Esophagus squamous epithelium (tissue), 5 donors: Measurements from ENCODE around the gene FYN. TPM values are rescaled to one million over a fixed set of nuclear protein-coding genes. Genes with fewer than 3 reads are reported as not detected.

Experiments
- DNase-seq: peaks from one replicate; lab custom pipeline; 2025; lab: John Stamatoyannopoulos, UW
- H3K27ac ChIP-seq, 4 donors: fragments of 200-600 bp; sonication (generic); one replicate each; pipeline ENCODE4 v1.5.1; 2016 to 2019; ENCODE audit warnings: mild to moderate bottlenecking in 1 of 4
- H3K27me3 ChIP-seq, 4 donors: fragments of 200-600 bp; sonication (generic); 1 replicate in 3 of 4; 2 replicates in 1 of 4; pipeline versions ENCODE4 v1.5.1 to v1.6.0; 2017 to 2021; ENCODE audit warnings: antibody characterized with exemption in 1 of 4
- H3K36me3 ChIP-seq, 3 donors: fragments of 200-600 bp; sonication (generic); one replicate each; pipeline ENCODE4 v1.5.1; 2016 to 2019
- H3K4me1 ChIP-seq, 3 donors: fragments of 200-600 bp; sonication (generic); one replicate each; pipeline ENCODE4 v1.5.1; 2017 to 2019
- H3K4me3 ChIP-seq, 4 donors: fragments of 200-600 bp; sonication (generic); 1 replicate in 3 of 4; 2 replicates in 1 of 4; pipeline ENCODE4 v1.5.1; 2016 to 2019; ENCODE audit warnings: mild to moderate bottlenecking in 2 of 4, moderate library complexity in 1 of 4
- H3K9me3 ChIP-seq, 3 donors: fragments of 200-600 bp; sonication (generic); one replicate each; pipeline ENCODE4 v1.5.1; 2016 to 2019
- POLR2A ChIP-seq, 4 donors: fragments of 450-650 bp; IDR thresholded peaks; one replicate each; pipeline ENCODE4 v1.6.1; 2017; ENCODE audit warnings: antibody characterized with exemption in 4 of 4, mild to moderate bottlenecking in 4 of 4, moderate library complexity in 3 of 4
- WGBS, 2 donors: methylation state at CpG; one replicate each; pipeline ENCODE4 v1.1.5; 2018; 5-methylcytosine and 5-hydroxymethylcytosine counted together
- intact Hi-C: fragments of 100-400 bp; cut with DNase I; formaldehyde crosslinking; loops from one replicate; pipeline ENCODE4 v1.15.0; 2022
- total RNA-seq, 4 donors: library from RNA; depleted of rRNA; stranded (reverse); fragments of >200 nt; gene quantifications; one replicate each; pipeline ENCODE4 v1.1.0, GENCODE V29; 2016
- TF ChIP-seq, protein P1 (sequence below), 6 experiments: fragments of 450-650 bp in 4 of 6; fragments of 200-600 bp in 2 of 6; sonication (generic) in 2 of 6; IDR thresholded peaks; one replicate each; pipeline ENCODE4 v1.5.1; 2016 to 2019; ENCODE audit warnings: antibody characterized with exemption in 6 of 6, mild to moderate bottlenecking in 4 of 6, moderate library complexity in 4 of 6
- donor health status: DM: yes; HTN: yes; CAD: no.

FYN gene
- total RNA-seq, 4 donors from 2014 or later: 11.8 to 54.6 (median 21.4) TPM

DNA sequence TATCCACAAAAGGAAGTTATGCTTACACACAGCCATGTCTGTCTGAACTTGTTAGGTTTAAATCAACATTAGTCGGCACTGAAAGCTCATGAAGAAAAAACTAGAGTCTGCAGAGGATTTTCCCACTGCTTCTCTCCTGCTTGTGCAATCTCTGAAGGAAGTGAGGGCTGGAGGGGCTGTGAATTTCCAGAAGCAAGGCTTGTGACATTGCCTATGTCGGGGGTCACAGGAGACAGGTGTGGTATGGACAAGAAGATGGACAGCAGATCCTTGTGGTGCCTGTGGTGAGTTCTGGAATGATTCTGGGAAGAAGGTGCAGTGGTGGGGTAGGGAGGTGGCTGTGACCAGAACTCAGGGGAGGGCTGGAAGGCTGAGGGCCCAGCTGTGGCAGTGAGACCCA, 183.3 kb downstream of the FYN start:
- no peak overlapping the region for H3K4me3 ChIP-seq
- peaks cover 0 to 60% (median 19%) of the 10 kb centered on the region in 3 donors for H3K4me1 ChIP-seq
- no peak overlapping the region for H3K27ac ChIP-seq
- no peaks in the 10 kb centered on the region for H3K9me3 ChIP-seq
- WGBS, 2 donors: 29 to 44% methylated on average over 2 of the region's 2 CpGs
- no peak for DNase-seq
- no peak for TF ChIP-seq POLR2A (IDR thresholded peaks at IDR 0.05)
- TF ChIP-seq, protein P1, sequence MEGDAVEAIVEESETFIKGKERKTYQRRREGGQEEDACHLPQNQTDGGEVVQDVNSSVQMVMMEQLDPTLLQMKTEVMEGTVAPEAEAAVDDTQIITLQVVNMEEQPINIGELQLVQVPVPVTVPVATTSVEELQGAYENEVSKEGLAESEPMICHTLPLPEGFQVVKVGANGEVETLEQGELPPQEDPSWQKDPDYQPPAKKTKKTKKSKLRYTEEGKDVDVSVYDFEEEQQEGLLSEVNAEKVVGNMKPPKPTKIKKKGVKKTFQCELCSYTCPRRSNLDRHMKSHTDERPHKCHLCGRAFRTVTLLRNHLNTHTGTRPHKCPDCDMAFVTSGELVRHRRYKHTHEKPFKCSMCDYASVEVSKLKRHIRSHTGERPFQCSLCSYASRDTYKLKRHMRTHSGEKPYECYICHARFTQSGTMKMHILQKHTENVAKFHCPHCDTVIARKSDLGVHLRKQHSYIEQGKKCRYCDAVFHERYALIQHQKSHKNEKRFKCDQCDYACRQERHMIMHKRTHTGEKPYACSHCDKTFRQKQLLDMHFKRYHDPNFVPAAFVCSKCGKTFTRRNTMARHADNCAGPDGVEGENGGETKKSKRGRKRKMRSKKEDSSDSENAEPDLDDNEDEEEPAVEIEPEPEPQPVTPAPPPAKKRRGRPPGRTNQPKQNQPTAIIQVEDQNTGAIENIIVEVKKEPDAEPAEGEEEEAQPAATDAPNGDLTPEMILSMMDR (IDR thresholded peaks at IDR 0.05): no peak
- H3K27me3 ChIP-seq: no peaks in the 10 kb centered on the region
- peaks cover 0 to 43% (median 3%) of the 10 kb centered on the region in 3 donors for H3K36me3 ChIP-seq
- intact Hi-C loops: no loop called here

DNA sequence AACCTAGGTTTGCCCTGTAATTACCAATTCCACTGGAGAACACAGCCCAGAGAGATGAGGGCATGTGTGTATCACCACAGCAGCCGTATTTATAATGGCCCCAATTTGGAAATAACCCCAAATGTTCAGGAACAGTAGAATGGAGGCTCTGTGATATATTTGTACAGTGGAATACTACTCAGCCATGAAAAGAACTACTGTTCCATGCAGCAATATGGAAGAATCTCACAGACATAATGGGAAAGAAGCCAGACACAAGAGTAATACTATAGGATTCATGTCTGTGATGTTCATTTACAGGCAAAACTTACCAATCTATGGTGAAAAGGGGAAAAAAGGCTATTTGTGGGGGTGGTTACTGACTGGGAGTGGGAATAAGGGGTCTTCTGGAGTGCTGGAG, 183.8 kb downstream of the FYN start:
- intact Hi-C loops: no loop called here
- no peak overlapping the region for H3K27ac ChIP-seq
- H3K36me3 ChIP-seq: peaks cover 0 to 41% (median 3%) of the 10 kb centered on the region in 3 donors
- no peaks in the 10 kb centered on the region for H3K27me3 ChIP-seq
- no peak for DNase-seq
- TF ChIP-seq POLR2A (IDR thresholded peaks at IDR 0.05): no peak
- TF ChIP-seq, protein P1 (IDR thresholded peaks at IDR 0.05): no peak
- WGBS, 2 donors: 82 to 83% methylated on average over 1 of the region's 1 CpG
- peaks cover 0 to 65% (median 24%) of the 10 kb centered on the region in 3 donors for H3K4me1 ChIP-seq
- H3K4me3 ChIP-seq: no peak overlapping the region
- no peaks in the 10 kb centered on the region for H3K9me3 ChIP-seq

DNA sequence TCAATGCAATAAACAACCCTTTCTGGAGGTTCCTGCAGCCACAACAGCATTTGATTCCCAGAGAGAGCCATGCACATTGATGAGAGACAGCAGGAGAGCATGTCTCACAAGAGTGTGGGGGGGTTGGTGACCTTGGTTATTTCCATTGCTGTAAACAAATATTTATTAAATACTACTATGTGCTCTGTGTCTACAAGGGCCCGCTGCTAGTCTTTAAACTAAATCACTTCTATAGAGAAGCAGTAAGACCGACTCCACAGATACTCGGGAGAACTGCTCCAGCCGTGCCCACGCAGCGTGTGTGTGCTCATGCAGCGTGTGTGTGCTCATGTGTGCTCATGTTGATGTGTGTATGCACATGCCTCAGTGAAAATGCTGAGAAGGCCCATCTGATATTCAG, 184.9 kb downstream of the FYN start:
- H3K27ac ChIP-seq: no peak overlapping the region
- H3K9me3 ChIP-seq: no peaks in the 10 kb centered on the region
- peaks cover 0 to 76% (median 31%) of the 10 kb centered on the region in 3 donors for H3K4me1 ChIP-seq
- TF ChIP-seq, protein P1 (IDR thresholded peaks at IDR 0.05): no peak
- TF ChIP-seq POLR2A (IDR thresholded peaks at IDR 0.05): no peak
- no peaks in the 10 kb centered on the region for H3K27me3 ChIP-seq
- DNase-seq: no peak
- intact Hi-C loops: no loop called here
- 91 to 98% methylated on average over 6 to 7 of the region's 7 CpGs for WGBS, 2 donors
- H3K4me3 ChIP-seq: no peak overlapping the region
- peaks cover 0 to 30% (median 3%) of the 10 kb centered on the region in 3 donors for H3K36me3 ChIP-seq

DNA sequence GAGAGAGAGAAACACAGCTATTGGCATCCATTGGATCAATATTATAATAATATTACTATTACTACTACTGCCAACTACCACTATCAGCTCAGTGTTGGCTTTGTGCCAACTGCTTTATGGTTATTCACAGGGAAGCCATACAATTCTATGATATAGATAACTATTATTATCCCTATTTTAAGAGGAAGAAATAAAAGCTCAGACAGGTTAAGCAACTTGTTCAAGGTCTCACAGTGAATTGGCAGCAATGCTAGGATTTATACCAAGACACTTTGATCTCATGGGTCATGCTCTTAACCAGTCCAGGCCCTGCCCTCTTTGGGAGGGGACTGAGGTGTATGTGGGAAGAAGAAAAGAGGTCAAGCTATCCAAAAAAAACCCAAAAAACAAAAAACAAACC, 185.6 kb downstream of the FYN start:
- intact Hi-C loops: no loop called here
- H3K27ac ChIP-seq: peak overlapping the region in 2 of 4 donors; percentile 82 to 89
- H3K36me3 ChIP-seq: peaks cover 0 to 23% (median 3%) of the 10 kb centered on the region in 3 donors
- TF ChIP-seq POLR2A (IDR thresholded peaks at IDR 0.05): no peak
- H3K4me3 ChIP-seq: no peak overlapping the region
- H3K9me3 ChIP-seq: no peaks in the 10 kb centered on the region
- no peak for DNase-seq
- no peaks in the 10 kb centered on the region for H3K27me3 ChIP-seq
- H3K4me1 ChIP-seq: peaks cover 0 to 79% (median 37%) of the 10 kb centered on the region in 3 donors

GRCh38 chr6:111686932-111687266, 186.4 kb downstream of the FYN start:
- DNase-seq: no peak
- no peak overlapping the region for H3K4me3 ChIP-seq
- H3K27me3 ChIP-seq: no peaks in the 10 kb centered on the region
- peaks cover 0 to 72% (median 43%) of the 10 kb centered on the region in 3 donors for H3K4me1 ChIP-seq
- no peaks in the 10 kb centered on the region for H3K9me3 ChIP-seq
- no peak for TF ChIP-seq POLR2A (IDR thresholded peaks at IDR 0.05)
- TF ChIP-seq, protein P1 (IDR thresholded peaks at IDR 0.05): no peak
- intact Hi-C loops: no loop called here
- H3K36me3 ChIP-seq: peaks cover 0 to 16% (median 3%) of the 10 kb centered on the region in 3 donors
- peak overlapping the region; percentile 43 to 89 (median 80) for H3K27ac ChIP-seq
- 71 to 75% methylated on average over 3 of the region's 3 CpGs for WGBS, 2 donors
